ENCODE data around the gene CLIP1.
"Not testable (repeated sequence)": the region's sequence is repeated elsewhere in the genome, so short reads cannot be mapped to it uniquely, and the experiment has no call there.

CLIP1 gene

GRCh38 chr12:122394626-122395194 lies 27.8 kb downstream of the CLIP1 start:
- DNase-seq, result no peak

DNA sequence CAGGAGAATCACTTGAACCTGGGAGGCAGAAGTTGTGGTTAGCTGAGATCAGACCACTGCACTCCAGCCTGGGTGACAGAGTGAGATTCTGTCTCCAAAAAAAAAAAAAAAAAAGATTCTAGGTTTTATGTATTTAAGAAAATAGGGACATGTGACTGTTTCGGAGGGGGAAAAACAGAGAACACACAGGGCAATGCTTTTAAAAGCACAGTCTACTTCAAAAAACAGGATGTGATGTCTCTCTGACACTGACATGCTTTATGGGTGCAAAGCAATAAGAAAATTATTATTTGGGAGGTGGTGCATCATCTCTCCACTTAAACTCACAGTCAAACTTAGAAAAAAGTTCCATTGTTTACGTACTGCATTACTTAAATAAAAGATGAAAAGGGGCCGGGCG lies 28.7 kb downstream of the CLIP1 start:
- DNase-seq, result no peak

DNA sequence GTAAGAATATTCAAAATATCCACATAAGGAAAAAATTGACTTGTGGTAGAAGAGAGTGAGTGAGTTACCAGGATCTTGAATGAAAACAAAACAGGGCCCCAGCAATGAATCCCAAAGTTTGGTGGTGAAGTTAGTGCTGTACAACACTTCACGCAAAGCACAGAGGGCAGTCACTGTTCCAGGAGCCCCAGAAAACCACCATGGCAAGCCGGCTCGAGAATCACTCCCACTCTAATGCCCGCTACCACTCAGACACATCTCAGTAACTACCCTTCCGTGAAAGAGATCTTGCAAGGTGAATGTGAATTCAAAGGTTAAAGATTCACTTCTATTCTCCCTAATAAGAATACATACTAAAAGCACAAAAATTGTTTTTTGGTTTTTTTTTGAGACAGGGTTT lies 30.1 kb downstream of the CLIP1 start:
- no peak for DNase-seq

GRCh38 chr12:122389677-122390076 lies 32.8 kb downstream of the CLIP1 start:
- DNase-seq, result no peak

- DNase-seq, result no peak
Observed at GRCh38 chr12:122387887-122388286, 34.6 kb downstream of the CLIP1 start.

DNA sequence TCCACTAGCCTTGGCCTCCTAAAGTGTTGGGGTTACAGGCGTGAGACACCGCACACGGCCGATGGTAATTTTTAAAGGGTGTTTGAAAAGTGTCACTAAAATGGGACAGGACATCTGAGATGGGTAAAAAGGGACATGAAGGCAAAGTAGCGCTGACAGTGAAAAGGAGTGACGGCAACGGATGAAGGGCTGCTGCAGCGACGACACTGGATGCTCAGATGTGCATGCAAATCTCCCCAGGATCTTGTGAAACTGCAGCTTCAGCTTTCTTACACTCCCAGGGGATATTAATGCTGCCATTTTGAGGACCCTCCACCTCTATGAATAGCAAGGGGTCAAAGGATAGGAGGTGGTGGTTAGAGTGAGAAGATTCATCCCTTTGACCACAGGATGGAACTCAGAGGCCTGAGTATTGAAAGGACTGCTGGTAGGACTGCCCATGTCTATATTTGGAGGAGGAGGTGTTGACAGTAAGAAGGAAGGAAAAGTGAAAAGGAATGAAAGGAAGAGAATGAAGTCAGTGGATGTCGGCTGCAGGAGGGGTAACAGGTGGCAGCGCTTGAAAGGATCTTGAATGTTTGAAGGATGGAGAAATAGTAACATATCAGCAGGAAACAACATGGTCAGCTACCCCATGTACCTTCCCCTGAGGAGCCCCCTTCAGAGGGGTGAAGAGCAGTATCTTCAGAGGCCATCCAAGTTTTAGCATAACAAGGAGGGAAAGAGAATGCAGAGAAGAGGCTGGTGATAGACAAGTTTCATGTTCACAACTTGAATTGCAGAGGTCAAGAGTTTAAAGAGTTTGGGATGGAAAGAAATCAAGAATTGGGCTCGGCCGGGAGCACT lies 37.1 kb downstream of the CLIP1 start:
- no peak for DNase-seq

- no peak for DNase-seq
Observed at GRCh38 chr12:122382919-122383350, 39.5 kb downstream of the CLIP1 start.

DNA sequence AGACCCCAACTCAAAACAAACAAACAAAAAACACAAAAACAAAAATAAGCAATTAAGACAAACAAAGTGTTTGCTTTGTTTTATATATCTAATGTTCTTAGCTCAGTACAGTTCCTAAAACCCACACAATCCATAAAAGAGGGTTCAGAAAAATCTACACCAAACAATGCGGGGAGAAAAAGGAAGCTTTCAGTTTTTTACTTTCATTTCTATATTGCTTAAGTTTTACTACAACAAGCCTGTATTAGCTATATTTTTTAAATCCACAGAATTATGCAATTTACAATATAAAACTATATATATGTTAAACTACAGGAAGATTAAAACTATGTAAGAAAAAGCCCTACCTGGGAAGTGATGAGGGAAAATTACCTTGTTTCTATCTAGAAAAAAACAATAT lies 41.4 kb downstream of the CLIP1 start:
- DNase-seq, result no peak

GRCh38 chr12:122376751-122377150 lies 45.7 kb downstream of the CLIP1 start:
- not testable (repeated sequence) for DNase-seq

- DNase-seq, result no peak
Observed at GRCh38 chr12:122374707-122375106, 47.8 kb downstream of the CLIP1 start.

DNA sequence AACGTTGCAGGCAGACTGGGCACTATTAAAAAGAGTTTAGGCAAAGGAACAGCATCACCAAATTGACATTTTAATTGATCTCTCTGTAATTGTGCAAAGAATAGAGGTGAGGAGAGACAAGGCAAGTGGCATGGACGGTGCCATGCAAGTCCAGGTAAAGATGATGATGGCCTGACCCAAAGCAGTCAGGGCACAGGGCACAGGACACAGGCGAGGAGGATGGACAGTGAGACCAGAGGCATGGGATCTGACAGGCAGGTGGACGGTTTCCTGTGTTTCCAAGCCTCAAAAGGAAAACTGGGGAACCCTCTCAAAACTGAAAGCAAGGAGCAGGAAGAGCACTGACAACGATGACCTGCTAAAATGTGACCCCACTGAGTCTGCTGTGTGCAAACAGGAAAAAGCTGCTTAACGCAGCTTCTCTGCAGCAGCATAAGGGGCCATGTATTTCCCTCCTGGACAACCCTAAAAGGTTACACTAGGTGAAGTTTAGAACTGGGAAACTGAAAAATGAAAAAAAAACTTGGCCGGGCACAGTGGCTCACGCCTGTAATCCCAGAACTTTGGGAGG lies 50.9 kb downstream of the CLIP1 start:
- DNase-seq, result no peak

- no peak for DNase-seq
Observed at GRCh38 chr12:122368361-122369073, 54.0 kb downstream of the CLIP1 start.

DNA sequence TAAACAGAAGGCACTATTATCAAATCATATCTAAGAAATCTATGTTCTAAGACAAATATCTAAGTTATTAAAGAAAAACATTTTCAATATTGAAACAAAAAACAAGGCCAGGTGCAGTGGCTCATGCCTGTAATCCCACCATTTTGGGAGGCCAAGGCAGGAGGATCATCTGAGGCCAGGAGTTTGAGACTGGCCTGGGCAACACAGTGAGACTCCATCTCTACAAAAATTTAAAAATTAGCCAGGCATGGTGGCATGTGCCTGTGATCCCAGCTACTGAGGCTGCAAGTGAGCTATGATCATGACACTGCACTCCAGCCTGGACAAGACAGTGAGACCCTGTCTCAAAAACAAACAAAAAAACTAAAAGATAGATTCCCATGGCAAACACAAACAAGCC lies 54.8 kb downstream of the CLIP1 start:
- DNase-seq, result not testable (repeated sequence)

DNA sequence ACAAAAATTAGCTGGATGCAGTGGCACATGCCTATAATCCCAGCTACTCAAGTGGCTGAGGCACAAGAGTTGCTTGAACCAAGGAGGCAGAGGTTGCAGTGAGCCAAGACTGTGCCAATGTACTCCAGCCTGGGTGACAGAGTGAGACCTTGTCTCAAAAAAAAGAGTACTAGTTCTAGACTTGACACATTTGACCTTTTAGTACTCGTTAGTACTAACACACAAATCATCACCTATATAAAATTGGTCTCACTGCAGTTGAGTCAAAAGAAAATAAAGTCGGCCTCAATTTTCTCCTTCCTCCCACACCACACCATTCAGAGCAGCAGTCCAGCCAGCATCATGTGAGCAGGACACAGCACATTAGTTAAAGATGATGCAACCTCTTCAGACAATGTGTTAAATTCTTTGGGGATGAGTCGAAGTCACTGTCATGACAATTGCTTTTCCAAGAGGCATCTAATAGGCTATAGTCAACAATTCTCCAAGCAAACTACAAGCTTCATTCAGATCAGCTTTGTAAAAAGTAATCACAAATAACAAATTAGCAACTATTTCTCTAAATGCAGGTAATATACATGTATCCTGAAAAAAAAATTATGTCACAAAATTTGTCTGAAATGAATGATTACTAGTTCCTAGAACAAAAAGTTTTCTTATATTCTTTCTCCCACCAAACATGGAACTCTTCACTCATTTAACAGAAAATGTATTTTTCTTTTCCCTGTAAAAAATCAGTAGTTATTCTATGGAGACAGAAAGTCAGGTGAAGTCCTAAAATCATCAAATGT lies 55.6 kb downstream of the CLIP1 start:
- no peak for DNase-seq

DNA sequence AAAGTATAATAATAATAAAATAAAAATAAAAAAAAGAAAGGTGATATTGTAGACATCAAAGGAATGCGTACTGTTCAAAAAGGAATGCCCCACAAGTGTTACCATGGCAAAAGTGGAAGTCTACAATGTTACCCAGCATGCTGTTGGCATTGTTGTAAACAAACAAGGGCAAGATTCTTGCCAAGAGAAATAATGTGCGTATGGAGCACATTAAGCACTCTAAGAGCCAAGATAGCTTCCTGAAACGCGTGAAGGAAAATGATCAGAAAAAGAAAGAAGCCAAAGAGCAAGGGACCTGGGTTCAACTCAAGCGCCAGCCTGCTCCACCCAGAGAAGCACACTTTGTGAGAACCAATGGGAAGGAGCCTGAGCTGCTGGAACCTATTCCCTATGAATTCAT lies 57.2 kb downstream of the CLIP1 start:
- DNase-seq, result not testable (repeated sequence)

DNA sequence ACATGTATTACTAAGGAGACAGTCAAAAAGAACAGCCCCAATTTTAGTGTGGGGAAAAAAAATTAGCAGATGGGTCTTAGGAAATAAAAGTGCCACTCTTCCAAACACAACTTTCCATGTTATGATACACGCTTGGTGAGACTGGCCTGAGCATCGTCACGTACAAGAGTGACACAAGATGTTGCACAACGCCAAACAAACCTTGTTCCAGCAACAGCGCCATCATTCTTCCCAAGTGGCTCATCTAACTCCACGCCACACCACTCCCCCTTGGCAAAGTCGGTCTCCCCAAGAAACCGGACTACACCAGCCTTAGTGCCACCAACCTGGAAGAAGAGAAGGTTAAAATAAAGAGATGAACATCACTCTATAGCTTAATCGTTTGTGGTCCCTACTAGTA lies 58.7 kb downstream of the CLIP1 start:
- DNase-seq, result no peak

DNA sequence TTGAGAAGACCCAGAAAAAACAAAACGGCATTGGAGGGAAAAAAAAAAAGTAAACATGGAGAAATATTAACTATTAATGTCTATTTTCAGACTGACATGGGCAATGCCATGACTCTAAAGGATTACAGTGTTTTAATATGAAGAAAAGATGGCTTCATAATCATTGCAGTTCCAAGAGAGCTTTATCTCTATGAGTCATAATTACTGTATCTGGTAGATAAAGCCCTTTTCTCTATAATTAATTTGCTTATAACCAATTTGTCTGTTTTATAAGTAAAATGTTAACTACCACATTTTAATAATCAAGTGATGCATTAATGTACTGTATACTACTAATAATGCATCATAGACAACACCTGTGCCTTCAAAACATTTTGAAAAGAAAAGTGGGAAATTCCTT lies 59.7 kb downstream of the CLIP1 start:
- DNase-seq, result no peak

- not testable (repeated sequence) for DNase-seq
Observed at GRCh38 chr12:122358403-122358802, 64.1 kb downstream of the CLIP1 start.

DNA sequence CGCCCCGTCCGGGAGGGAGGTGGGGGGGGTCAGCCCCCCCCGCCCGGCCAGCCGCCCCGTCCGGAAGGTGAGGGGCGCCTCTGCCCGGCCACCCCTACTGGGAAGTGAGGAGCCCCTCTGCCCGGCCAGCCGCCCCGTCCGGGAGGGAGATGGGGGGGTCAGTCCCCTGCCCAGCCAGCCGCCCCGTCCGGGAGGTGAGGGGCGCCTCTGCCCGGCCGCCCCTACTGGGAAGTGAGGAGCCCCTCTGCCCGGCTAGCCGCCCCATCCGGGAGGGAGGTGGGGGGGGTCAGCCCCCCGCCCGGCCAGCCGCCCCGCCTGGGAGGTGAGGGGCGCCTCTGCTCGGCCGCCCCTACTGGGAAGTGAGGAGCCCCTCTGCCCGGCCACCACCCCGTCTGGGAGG lies 64.9 kb downstream of the CLIP1 start:
- DNase-seq, result not testable (repeated sequence)

DNA sequence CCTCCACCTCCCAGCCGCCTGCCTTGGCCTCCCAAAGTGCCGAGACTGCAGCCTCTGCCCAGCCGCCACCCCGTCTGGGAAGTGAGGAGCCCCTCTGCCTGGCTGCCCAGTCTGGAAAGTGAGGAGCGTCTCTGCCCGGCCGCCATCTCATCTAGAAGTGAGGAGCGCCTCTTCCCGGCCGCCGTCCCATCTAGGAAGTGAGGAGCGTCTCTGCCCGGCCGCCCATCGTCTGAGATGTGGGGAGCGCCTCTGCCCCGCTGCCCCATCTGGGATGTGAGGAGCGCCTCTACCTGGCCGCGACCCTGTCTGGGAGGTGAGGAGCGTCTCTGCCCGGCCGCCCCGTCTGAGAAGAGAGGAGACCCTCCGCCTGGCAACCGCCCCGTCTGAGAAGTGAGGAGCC lies 65.5 kb downstream of the CLIP1 start:
- not testable (repeated sequence) for DNase-seq

DNA sequence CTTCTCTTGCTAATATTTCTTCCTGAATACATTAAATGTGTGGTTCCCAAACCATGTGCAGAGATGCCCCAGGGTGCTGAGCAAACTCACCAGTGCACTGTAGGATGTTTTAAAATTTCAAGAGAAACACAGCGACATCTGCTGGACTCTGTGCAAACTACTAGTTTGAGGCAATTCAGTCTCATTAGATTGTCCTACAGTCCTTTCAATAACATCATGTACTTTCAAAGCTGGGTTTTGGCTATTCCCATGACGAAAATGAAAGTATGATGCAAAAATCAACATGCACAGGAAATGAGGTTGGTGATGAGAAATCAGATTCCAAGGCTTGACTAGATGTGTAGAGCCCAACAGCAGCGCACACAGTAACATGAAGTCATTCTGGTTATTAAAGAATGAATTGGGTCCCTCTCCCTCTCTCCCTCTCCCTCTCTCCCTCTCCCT lies 66.3 kb downstream of the CLIP1 start:
- DNase-seq, result peak; percentile 83

DNA sequence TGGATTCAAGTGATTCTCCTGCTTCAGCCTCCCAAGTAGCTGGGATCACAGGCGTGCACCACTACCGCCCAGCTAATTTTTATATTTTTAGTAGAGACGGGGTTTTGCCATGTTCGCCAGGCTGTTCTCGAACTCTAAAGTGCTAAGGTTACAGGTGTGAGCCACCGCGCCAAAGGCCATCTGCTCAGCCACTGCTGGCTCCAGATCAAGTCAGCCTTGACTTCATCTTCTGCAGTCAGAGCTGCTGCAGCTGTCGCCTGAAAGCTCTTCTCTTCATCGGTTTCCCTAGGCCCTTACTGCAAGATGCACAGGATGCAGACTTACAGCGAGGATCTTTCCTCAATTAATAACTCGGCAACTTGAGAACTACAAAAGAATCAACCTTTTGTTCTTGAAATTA lies 66.8 kb downstream of the CLIP1 start:
- peak; percentile 91 for DNase-seq

Measured in NCI-H2171 treated with DMSO at 0.1 percent for 48 hours (cell line).